Ovary (tissue), 3 donors: ENCODE results near the gene MIAT.

Source experiments
- EP300 ChIP-seq: sonication (generic); formaldehyde crosslinking; IDR thresholded peaks from one replicate; pipeline ENCODE4 v1.6.1; 2017; ENCODE audit warnings: antibody characterized with exemption
- POLR2A ChIP-seq: fragments of 450-650 bp; IDR thresholded peaks from one replicate; pipeline ENCODE4 v1.6.1; 2017; ENCODE audit warnings: antibody characterized with exemption, mild to moderate bottlenecking, moderate library complexity
- TF ChIP-seq, protein P1 (sequence below), 3 donors: fragments of 450-650 bp in 2 of 3; fragments of 200-600 bp in 1 of 3; IDR thresholded peaks; one replicate each; pipeline versions ENCODE4 v1.5.1 to v1.8.0; 2016 to 2022; ENCODE audit warnings: antibody characterized with exemption in 3 of 3, mild to moderate bottlenecking in 1 of 3
- donor health status: DM: no; HTN: no; CAD: no.

DNA sequence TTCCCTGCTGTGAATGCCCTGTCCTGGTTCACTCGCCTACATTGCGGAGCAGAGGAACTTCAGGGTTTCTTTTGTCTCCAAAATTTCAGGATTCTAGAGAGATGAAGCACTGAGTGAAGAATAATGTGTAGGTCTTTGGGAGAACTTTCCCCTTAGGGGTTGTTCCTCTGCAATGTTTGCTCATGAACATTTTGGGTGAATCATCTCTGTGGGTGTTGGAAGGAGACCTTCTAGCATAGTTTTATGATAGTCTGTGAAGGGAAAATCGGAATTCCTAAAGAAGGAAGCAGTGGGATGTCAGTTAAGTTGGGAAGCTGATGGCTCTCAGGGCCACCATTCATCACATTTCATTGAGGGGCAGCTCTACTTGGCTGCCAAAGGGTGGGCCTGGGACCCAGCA, 64.8 kb downstream of the MIAT start:
- TF ChIP-seq, protein P1, sequence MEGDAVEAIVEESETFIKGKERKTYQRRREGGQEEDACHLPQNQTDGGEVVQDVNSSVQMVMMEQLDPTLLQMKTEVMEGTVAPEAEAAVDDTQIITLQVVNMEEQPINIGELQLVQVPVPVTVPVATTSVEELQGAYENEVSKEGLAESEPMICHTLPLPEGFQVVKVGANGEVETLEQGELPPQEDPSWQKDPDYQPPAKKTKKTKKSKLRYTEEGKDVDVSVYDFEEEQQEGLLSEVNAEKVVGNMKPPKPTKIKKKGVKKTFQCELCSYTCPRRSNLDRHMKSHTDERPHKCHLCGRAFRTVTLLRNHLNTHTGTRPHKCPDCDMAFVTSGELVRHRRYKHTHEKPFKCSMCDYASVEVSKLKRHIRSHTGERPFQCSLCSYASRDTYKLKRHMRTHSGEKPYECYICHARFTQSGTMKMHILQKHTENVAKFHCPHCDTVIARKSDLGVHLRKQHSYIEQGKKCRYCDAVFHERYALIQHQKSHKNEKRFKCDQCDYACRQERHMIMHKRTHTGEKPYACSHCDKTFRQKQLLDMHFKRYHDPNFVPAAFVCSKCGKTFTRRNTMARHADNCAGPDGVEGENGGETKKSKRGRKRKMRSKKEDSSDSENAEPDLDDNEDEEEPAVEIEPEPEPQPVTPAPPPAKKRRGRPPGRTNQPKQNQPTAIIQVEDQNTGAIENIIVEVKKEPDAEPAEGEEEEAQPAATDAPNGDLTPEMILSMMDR (IDR thresholded peaks at IDR 0.05): no peak
- no peak for TF ChIP-seq EP300
- no peak for TF ChIP-seq POLR2A
